ENCODE data around the gene SHISA8.

The SHISA8 gene

GRCh38 chr22:41933411-41934177 lies 18.7 kb upstream of the SHISA8 start:
- no peak for DNase-seq

DNA sequence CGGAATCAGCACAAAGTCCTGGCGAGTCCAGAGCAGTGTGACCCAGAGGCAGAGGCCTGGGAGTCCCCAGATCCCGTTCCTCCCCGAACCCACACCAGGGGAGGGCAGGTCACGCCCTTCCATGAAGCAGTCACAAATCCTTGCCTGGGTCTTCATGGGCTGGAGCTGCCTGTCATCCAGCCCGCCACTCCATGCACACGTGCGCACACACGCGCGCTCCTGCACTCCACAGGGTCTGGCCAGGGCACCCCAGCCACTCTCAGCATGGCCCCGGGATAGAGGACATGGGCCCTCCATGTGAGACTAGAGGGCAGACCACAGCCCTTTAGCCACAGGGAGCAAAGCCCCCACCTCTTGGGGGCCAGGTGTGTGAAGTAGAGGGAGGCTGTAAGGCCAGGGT lies 17.5 kb upstream of the SHISA8 start:
- DNase-seq, result no peak

GRCh38 chr22:41931701-41932269 lies 16.9 kb upstream of the SHISA8 start:
- DNase-seq, result no peak

- DNase-seq, result no peak
These were observed 14.5 kb upstream of the SHISA8 start for GRCh38 chr22:41929418-41929810.

- no peak for DNase-seq
These were observed 13.9 kb upstream of the SHISA8 start for GRCh38 chr22:41928593-41929417.

DNA sequence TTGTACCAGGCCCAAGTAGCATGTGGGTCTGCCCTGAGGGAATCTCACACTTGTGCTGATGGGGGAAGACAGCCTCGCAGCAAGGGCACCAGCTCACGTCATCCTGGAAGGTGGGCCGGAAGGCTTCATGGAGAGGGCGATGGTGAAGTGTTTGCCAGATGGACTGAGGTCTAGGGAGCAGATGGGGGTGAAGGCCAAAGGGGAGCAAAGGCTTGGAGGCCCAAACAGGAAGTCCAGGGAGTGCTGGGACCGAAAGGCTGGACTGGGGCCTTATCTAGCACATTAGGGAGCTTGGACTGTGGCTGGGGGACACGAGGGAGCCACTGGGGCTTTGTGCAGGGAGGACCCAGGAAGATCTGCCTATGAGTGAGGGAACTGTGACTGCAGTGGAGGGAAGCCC lies 12.9 kb upstream of the SHISA8 start:
- DNase-seq, result no peak

DNA sequence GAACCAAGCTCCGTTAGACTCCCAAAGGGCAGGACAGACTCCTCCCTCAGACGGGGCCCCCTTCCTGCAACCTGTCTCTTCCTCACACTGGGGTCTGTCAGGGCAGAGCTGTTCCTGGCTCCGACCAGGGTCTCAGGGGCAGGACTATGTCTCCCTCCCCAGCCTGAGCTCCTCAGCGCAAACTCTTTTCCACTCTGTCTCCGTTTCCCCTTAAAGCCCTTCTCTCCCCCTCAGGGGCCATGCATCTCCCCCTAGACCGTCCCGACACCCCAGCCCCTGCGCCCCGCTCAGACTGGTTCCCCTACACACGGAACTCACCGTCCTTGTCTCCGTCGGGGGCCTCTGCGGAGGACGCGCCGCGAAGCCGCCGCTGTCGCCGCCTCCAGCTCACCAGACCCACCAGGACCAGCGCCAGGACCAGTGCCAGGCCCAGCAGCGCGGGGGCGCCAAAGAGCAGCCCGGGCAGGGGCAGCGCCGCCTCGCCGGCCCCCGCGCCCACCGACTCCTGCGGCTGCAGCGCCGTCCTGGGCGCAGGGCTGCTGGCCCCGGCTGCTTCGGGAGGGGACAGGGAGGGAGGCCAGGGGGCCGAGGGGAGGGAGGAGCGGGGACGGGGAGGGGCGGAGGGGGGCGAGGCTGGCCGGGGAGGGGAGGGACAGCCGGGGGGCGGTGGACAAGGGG lies 11.0 kb upstream of the SHISA8 start:
- DNase-seq, result no peak

DNA sequence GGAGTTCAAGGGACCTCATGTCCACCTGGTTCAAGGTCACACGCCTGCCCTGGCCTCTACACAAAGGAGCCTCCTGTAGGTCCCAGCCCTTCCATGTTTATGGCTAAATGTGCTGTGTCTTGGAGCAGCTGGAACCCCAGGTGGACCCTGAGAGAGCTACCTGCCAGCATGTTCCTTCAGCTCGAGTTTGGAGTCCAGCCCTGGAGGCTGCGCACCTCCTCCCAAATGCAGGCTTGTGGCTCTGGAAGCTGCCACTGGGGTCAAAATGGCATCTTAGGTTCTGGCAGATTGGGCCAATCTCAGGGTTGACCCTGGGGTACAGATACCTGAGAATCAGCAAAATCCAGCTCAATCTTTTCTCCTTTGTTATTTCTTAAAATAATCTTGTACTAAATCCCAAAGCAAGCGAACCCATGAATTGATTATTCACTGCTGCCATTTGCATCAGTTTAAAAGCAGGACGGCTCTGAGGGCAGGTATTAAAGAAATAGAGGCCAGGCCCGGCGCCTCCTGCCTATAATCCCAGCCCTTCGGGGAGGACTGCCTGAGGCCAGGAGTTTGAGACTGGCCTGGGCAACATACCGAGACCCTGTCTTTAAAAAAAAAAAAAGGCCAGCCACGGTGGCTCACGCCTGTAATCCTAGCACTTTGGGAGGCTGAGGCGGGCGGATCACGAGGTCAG lies 8.9 kb upstream of the SHISA8 start:
- no peak for DNase-seq

DNA sequence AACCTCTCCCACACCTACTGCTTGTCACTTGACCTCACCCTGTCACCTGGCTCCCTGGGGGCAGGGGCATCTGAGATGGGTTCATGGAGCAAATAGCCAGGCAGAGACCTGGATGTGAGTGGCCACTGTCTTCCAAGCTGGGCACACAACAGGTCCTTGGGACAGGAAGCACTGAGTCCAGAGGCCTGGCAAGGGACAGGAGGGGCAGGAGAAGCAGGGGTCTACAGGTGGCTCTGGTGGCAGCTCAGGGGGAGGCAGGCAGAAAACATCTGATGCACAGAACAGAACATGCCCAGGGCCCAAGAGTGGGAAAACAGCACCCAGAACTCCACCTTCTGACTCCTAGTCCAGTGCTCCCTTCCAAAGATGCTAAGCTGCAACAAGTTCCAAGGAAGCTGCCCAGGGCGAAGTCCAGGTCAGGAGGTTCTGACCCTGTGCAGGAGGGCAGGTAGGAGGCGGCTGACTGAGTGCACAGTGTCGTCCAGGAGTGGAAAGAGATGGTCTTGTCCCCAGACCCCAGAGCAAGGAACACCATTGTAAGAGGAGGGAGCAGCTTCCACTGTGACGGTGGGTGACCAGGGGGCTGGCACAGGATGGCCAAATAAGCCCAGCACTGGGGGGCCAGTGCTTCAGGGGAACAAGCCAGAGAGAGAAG lies 8.2 kb upstream of the SHISA8 start:
- no peak for DNase-seq

DNA sequence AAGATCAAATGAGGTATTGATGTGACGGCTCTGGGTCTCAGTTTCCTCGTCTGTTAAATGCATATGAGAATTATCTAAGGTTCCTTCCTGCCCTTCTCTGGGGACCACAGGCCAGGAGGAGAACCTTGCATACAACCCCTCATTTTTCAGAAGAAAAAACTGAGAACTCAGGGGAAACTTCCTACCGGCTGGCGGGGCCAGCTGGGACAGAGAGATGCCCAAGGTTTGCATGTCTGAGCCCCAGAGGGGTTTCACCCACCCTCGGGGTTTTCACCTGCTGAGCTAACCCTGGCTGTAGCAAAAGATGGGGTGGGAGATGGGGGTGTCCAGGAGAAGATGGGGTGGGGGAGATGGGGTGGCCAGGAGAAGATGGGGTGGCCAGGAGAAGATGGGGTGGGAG lies 7.5 kb upstream of the SHISA8 start:
- no peak for DNase-seq

GRCh38 chr22:41920271-41920976 lies 5.5 kb upstream of the SHISA8 start:
- DNase-seq, result no peak

DNA sequence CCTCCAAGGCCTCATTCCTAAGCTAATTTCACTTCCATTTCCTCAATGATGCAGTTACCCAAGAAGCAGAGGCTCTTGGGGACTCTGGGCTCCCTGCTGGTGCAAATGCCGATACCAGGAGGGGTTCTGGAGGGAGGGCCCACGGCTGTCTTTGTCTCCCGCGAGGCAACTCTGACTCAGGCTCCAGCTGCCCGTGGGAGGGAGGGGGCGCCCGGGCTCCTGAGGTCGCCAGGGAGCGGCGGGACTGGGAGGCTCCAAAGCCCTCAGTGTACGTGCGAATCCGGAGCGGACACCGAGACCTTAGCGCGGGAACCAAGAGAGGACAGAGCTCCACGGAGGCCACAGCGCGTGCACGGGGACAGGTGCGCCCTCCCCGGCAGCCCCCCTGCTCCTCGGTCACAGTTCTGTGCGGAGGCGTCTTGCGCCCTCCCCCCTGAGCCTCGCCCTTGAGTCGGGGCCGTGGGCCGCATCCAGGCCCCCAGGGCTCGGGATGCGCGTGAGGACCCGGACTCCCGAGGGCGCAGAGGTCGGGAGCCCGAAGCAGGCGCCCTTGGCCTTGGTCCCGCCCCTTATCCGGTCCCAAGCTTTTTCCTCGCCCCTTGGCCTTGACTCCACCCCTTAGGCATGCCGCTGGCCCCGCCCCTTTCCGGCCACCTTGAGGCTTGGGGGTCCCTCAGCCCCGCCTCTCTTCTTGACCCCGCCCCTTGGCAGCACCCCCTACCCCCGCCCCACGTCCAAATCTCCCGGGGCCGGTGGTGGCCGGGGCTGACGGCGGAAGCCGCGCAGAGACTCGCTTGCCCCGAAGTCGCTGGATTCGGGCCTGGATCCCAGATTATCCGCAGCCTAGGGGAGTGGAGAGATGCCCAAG lies 4.7 kb upstream of the SHISA8 start:
- no peak for DNase-seq

DNA sequence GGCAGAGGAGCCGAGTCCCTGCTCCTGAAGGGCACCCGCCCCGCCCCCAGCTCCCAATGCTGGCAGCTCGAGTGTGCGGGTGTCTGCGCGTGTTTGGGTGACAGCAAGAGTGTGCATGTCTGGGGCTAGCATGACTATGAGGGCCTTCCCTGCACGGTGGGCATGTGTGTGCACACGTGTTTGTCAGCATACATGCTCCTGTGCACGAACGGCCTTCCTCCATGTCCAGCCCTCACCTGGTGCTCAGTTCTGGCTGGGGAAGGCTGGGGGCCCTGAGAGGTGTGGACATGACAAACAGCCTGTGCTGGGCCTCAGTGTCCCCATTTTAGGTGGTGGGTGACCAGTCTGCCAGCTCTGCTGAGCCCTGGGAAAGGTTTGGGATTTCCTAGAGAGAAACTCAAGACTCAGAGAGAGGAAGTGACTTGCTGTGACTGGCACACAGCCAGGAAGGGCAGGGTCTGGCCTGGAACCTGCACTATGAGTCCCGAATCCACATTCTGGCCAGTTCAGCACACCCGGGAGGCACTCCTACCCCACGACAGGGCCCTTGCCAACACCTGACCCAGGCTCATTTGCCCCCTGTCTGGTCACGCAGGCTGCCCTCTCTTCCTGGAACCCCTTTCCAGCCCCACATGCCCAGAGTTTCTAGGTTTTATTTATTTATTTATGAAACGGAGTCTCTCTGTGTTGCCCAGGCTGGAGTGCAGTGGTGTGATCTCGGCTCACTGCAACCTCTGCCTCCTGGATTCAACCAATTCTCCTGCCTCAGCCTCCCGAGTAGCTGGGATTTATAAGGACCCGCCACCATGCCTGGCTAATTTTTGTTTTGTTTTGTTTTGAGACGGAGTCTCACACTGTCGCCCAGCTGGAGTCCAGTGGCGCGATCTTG lies 3.3 kb upstream of the SHISA8 start:
- no peak for DNase-seq

DNA sequence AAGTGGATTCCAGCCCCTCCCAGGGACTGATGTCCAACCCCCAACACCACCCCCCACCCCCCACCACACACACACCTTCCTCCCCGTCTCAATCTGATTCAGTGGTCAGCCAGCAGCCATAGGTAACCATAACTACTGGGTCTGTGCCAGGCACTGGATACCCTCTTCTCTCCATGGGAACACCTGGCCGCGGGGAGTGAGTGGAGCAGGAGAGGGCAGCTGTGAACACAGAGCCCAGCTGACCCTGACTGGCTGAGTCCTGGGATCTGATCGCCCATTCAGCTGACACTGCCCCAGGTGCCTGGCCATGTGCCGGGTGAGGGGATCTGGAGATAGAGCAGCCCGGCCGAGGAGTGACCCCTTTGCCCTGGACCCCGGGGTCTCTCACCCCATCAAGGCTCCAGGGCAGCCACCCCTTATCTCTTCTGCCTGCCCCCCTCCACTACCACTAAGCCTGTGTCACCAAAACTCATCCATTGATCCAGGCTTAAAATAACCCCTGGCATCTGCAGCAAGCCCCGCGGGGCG lies 2.6 kb upstream of the SHISA8 start:
- no peak for DNase-seq

DNA sequence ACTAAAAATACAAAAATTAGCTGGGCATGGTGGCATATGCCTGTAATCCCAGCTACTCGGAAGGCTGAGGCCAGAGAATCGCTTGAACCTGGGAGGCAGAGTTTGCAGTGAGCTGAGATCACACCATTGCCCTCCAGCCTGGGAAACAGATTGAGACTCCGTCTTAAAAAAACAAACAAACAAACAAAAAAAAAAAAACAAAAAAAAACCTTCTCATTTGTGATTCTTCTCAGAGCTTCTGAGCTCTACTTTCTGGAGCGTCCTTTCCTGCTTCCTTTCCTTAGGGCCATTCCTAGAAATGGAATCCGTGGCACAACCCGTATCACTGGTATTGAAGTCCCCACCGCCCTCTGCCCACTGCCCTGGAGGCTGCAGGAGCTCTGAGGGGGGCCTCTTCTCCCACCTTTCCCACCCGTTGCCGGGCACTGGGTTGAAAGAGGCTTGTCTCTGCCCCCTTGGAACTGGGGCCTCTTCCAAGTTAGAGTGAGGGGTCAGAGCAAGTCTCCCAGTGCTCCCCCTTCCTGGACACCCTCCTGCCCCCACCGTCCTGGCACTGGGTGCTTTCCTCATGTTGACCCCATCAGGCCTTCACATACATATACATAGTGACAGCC lies 2.0 kb upstream of the SHISA8 start:
- DNase-seq, result no peak

DNA sequence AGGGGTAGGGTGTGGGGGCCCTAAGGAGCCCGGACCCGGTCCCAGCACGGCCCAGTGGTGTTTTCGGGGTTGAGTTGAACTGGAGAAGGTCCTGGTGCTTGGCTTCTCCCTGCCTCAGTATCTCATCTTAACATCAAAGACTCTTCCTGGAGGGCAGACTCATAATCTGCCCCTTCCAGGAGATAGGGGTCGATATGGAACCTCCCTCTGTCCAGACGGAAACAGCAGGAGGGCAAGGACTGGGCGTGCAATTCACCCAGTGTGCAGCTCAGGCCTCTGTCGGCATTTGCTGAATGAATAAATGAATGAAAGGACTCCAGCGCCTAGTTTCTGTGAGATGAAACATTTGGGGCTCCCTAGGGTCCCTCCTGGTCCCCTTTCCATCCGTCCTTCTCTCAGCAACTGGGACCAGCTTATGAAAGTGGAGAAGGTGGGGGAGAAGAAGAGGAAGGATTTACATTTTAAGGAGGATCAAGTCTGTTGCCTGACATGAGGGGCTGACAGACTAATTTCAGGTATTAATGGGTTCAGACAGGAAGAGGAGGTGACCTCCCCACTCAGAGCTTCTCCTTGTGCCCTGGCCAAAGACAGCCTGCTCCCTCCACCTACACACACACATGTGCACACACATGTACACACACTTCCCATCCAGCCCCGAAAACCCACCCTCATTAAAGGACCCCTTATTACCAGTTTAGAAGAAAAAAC lies 1.1 kb upstream of the SHISA8 start:
- no peak for DNase-seq

DNA sequence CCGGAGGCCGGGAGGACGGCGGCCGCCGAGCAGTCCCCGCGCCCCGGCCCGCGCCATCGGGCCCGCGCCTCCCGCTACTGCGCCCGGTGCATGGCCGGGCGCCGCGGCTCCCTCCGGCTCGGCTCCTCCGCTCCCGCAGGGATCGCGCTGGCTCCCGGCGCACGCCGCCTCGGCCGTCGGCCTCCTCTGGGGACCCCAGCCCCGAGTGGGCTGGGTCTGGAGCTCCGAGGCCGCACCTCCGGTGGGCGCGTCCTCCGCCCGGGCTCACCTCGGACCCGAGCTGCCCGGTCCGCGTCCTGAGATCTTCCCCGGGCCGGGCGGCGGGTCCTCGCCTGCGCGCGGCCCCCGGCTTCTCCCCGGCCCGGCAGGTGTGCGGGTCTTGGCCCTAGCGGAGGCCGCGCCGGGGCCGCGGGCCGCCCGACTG lies 251 bp downstream of the SHISA8 start:
- DNase-seq, result no peak

Data from NCI-H226 (cell line).